ENCODE data around the gene FAM114A2.

Gene FAM114A2

DNA sequence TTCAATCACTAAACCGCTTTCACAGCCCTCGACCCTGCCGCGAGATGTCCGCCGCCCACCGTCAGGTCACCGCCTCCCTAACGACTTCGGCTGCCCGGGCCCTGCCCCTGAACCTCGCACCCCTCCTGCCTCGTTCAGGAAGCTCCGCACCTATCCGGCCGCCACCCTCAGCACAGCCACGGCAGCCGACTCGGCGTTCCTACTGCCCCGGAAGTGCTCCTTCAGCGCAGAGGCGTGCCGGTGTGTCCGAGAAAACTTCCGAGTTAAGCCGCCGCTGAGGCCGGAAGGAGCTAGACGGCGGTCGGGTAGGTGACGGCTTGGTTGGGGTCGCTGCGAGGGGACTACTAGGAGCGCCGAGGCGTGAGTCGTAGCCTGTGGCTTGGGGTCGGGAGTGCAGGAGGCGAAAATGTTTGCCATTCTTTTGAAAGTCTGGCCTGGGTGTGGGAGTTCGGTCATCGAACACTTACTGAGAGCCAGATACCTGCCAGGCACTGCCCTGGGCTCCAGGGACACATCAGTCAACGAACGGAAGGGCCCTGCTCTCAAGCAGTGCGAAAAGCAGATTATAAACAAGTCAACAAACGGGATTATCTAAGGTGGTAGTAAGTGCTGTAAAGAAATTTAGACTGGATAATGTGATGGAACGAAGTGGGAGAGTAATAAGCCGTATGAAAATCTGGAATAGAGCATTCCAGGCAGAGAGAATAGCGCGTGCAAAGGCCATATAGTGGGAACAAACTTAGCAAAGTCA is at the start of gene FAM114A2, which contains the start of gene MFAP3:
FAM114A2 (minus strand) TSS at position 204 of the 751 bp plus-strand sequence. CDS start 3,957 bp downstream, outside the sequence.
MFAP3 (plus strand) TSS at position 261 of the 751 bp plus-strand sequence. CDS start 10,756 bp downstream, outside the sequence.
- peak within 1 kb of the TSS; percentile 96 to 98 for H3K4me3 ChIP-seq (ENCODE audit: low read length in 2 of 2)
- peaks cover 7 to 8% of the 10 kb centered on the region in 2 donors for H3K4me1 ChIP-seq (ENCODE audit: control insufficient read depth in 2 of 2, insufficient read depth in 2 of 2, low read length in 2 of 2)
- no peaks in the 10 kb centered on the region for H3K27me3 ChIP-seq (ENCODE audit: control insufficient read depth in 2 of 2, insufficient read depth in 2 of 2, low read length in 2 of 2)
- peak within 1 kb of the TSS; percentile 89 to 93 for H3K9ac ChIP-seq (ENCODE audit: low read depth in 1 of 2, low read length in 2 of 2)
- H3K36me3 ChIP-seq (ENCODE audit: control insufficient read depth in 2 of 2, insufficient read depth in 2 of 2, low read length in 2 of 2): no peaks in the 10 kb centered on the region
- no peaks in the 10 kb centered on the region for H3K9me3 ChIP-seq (ENCODE audit: control insufficient read depth in 2 of 2, low read length in 2 of 2)
- H3K27ac ChIP-seq (ENCODE audit: low read depth in 2 of 2, low read length in 2 of 2): peak within 1 kb of the TSS; percentile 90 to 93

DNA sequence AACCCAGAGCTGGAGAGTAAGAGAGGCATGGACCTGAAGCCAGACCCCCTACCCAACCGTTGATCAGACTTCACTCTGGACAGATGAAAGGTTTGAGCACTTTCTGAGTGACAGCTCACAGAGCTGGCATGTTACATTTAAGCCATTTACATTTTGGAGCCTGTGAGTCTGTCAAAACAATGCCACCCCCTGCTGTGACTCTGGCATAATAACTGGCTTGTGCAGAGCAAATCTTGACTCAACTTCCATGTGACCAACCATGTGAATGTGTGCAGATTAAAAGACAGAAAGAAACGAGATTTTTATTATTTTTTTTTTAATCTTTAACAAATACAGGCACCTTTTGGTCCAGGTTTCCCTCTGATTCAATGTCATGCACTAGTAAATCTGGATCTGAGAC is 48.5 kb upstream of the FAM114A2 start:
- no peaks in the 10 kb centered on the region for H3K27me3 ChIP-seq (ENCODE audit: control insufficient read depth in 2 of 2, insufficient read depth in 2 of 2, low read length in 2 of 2)
- H3K27ac ChIP-seq (ENCODE audit: low read depth in 2 of 2, low read length in 2 of 2): no peak overlapping the region
- H3K9ac ChIP-seq (ENCODE audit: low read depth in 1 of 2, low read length in 2 of 2): no peak overlapping the region
- no peak overlapping the region for H3K4me3 ChIP-seq (ENCODE audit: low read length in 2 of 2)
- no peaks in the 10 kb centered on the region for H3K4me1 ChIP-seq (ENCODE audit: control insufficient read depth in 2 of 2, insufficient read depth in 2 of 2, low read length in 2 of 2)
- H3K9me3 ChIP-seq (ENCODE audit: control insufficient read depth in 2 of 2, low read length in 2 of 2): no peaks in the 10 kb centered on the region
- no peaks in the 10 kb centered on the region for H3K36me3 ChIP-seq (ENCODE audit: control insufficient read depth in 2 of 2, insufficient read depth in 2 of 2, low read length in 2 of 2)

DNA sequence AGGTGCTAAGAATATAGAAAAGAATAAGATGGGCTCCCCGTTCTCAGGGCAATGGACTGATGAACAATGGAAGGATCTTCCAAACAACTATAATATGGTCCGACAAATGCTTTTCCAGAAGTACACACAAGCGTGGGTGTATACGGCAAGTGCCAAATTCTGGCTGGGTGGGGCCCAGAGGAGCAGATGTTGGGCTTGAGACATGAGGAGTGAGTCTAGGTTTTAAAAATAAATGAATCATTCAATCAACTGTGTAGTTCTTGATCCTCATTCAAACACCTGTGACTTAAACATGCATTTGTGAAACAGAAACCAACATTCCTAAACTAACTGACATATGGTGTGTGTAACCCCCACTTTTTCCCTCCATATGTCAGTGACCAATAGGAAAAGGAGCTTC is 47.9 kb upstream of the FAM114A2 start:
- Histone ChIP-seq H3K9ac (ENCODE audit: low read depth in 1 of 2, low read length in 2 of 2) (no peak overlapping the region), H3K36me3 (ENCODE audit: control insufficient read depth in 2 of 2, insufficient read depth in 2 of 2, low read length in 2 of 2) (no peaks in the 10 kb centered on the region), H3K27ac (ENCODE audit: low read depth in 2 of 2, low read length in 2 of 2) (no peak overlapping the region), H3K27me3 (ENCODE audit: control insufficient read depth in 2 of 2, insufficient read depth in 2 of 2, low read length in 2 of 2) (no peaks in the 10 kb centered on the region), H3K4me1 (ENCODE audit: control insufficient read depth in 2 of 2, insufficient read depth in 2 of 2, low read length in 2 of 2) (no peaks in the 10 kb centered on the region), H3K9me3 (ENCODE audit: control insufficient read depth in 2 of 2, low read length in 2 of 2) (no peaks in the 10 kb centered on the region), H3K4me3 (ENCODE audit: low read length in 2 of 2) (no peak overlapping the region)

DNA sequence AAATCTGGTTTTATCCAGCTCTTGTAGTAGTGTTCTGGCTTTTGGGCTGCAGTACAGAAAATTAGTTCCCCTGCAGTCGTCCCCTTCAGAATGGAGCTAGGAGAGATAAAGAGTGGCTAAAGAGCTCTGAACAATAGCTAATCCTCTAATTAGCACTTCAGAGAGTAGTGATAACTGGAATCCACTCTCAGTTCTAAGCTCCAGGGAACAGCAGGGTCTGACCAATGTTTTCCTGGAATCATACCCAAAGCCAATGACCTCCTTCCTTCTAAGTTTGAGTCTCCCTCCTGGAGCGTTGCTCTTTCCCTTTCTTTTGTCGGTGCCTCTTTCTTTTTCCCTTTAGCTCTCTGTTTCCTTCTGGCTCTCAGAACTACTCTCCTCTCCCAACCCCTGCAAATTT is 47.4 kb upstream of the FAM114A2 start:
- Histone ChIP-seq H3K36me3 (ENCODE audit: control insufficient read depth in 2 of 2, insufficient read depth in 2 of 2, low read length in 2 of 2) (no peaks in the 10 kb centered on the region), H3K27ac (ENCODE audit: low read depth in 2 of 2, low read length in 2 of 2) (no peak overlapping the region)

DNA sequence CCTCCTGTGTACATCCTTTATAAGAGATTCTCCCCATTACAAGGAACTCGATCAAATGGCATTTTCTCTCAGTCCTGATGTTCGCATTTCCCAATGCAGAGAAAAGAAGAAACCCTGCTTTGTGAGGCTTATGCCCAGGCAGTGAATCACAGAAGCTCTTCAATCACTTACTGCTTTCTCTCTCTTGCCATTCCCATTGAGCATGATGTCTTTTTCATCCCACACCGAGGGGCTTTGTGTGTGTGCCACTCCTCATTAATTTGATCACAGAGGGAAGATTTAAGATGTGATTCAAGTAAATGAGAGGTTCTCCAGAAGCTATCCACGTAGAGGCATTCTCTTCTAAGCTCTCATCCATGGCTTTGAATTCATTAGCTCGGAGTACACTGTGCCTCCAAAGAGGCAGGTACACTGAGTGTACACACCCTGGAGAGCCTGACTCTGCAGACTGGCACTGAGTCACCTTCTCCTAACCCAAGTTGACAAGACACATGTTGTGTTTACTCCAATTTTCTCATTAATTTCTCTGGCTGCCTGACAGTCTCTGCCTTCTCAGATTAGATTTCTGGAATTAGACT is 45.4 kb upstream of the FAM114A2 start:
- no peaks in the 10 kb centered on the region for H3K27me3 ChIP-seq (ENCODE audit: control insufficient read depth in 2 of 2, insufficient read depth in 2 of 2, low read length in 2 of 2)

More for the DNA sequence above, 47.4 kb upstream of the FAM114A2 start:
- Histone ChIP-seq H3K9ac (ENCODE audit: low read depth in 1 of 2, low read length in 2 of 2) (no peak overlapping the region), H3K9me3 (ENCODE audit: control insufficient read depth in 2 of 2, low read length in 2 of 2) (no peaks in the 10 kb centered on the region), H3K4me3 (ENCODE audit: low read length in 2 of 2) (no peak overlapping the region), H3K4me1 (ENCODE audit: control insufficient read depth in 2 of 2, insufficient read depth in 2 of 2, low read length in 2 of 2) (no peaks in the 10 kb centered on the region), H3K27me3 (ENCODE audit: control insufficient read depth in 2 of 2, insufficient read depth in 2 of 2, low read length in 2 of 2) (no peaks in the 10 kb centered on the region)

DNA sequence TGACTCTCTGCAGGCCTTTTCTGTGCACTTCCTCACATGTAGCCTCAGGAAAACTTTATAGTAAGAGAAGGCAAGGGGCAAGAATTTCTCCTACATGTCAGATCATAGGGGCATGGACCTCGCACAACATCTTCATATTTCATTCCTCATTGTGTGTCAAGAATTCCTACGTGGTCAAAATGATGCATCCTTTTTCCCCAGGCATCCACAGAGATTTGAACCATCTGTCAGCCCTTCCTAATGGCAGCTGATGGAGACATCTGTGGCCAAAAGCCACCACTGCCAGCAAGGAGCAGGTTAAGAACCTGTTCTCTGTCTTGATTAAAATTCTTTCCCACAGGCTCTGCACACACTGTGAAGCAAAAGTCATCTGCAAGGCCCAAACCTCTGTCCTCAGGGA is 42.5 kb upstream of the FAM114A2 start:
- Histone ChIP-seq H3K4me1 (ENCODE audit: control insufficient read depth in 2 of 2, insufficient read depth in 2 of 2, low read length in 2 of 2) (no peaks in the 10 kb centered on the region), H3K9me3 (ENCODE audit: control insufficient read depth in 2 of 2, low read length in 2 of 2) (no peaks in the 10 kb centered on the region), H3K9ac (ENCODE audit: low read depth in 1 of 2, low read length in 2 of 2) (no peak overlapping the region)

More for the DNA sequence above, 45.4 kb upstream of the FAM114A2 start:
- Histone ChIP-seq H3K4me3 (ENCODE audit: low read length in 2 of 2) (no peak overlapping the region), H3K9me3 (ENCODE audit: control insufficient read depth in 2 of 2, low read length in 2 of 2) (no peaks in the 10 kb centered on the region), H3K4me1 (ENCODE audit: control insufficient read depth in 2 of 2, insufficient read depth in 2 of 2, low read length in 2 of 2) (no peaks in the 10 kb centered on the region), H3K27ac (ENCODE audit: low read depth in 2 of 2, low read length in 2 of 2) (no peak overlapping the region), H3K36me3 (ENCODE audit: control insufficient read depth in 2 of 2, insufficient read depth in 2 of 2, low read length in 2 of 2) (no peaks in the 10 kb centered on the region), H3K9ac (ENCODE audit: low read depth in 1 of 2, low read length in 2 of 2) (no peak overlapping the region)

DNA sequence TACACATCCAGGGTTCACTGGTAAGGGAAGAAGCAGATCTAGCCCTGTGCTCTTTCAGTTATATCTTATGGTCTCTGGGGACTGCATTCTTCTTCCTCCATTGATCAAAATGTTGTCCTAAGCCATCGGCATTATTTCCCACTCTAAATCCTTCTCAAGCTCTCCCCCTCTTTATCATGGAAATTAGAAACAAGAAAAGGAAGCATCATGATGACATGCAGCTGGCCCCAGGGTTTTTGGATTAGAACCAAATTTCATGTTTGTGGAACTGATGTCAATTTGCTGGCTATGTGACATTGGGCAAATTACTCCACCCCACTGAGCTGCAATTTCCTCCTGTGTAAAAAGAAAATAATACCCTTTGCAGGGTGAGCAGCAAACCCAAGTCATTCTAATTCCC is 39.6 kb upstream of the FAM114A2 start:
- no peak overlapping the region for H3K4me3 ChIP-seq (ENCODE audit: low read length in 2 of 2)
- H3K4me1 ChIP-seq (ENCODE audit: control insufficient read depth in 2 of 2, insufficient read depth in 2 of 2, low read length in 2 of 2): no peaks in the 10 kb centered on the region
- no peak overlapping the region for H3K27ac ChIP-seq (ENCODE audit: low read depth in 2 of 2, low read length in 2 of 2)
- H3K9ac ChIP-seq (ENCODE audit: low read depth in 1 of 2, low read length in 2 of 2): no peak overlapping the region
- H3K36me3 ChIP-seq (ENCODE audit: control insufficient read depth in 2 of 2, insufficient read depth in 2 of 2, low read length in 2 of 2): no peaks in the 10 kb centered on the region
- H3K27me3 ChIP-seq (ENCODE audit: control insufficient read depth in 2 of 2, insufficient read depth in 2 of 2, low read length in 2 of 2): no peaks in the 10 kb centered on the region
- H3K9me3 ChIP-seq (ENCODE audit: control insufficient read depth in 2 of 2, low read length in 2 of 2): no peaks in the 10 kb centered on the region

More for the DNA sequence above, 42.5 kb upstream of the FAM114A2 start:
- Histone ChIP-seq H3K36me3 (ENCODE audit: control insufficient read depth in 2 of 2, insufficient read depth in 2 of 2, low read length in 2 of 2) (no peaks in the 10 kb centered on the region), H3K27ac (ENCODE audit: low read depth in 2 of 2, low read length in 2 of 2) (no peak overlapping the region), H3K4me3 (ENCODE audit: low read length in 2 of 2) (no peak overlapping the region), H3K27me3 (ENCODE audit: control insufficient read depth in 2 of 2, insufficient read depth in 2 of 2, low read length in 2 of 2) (no peaks in the 10 kb centered on the region)

DNA sequence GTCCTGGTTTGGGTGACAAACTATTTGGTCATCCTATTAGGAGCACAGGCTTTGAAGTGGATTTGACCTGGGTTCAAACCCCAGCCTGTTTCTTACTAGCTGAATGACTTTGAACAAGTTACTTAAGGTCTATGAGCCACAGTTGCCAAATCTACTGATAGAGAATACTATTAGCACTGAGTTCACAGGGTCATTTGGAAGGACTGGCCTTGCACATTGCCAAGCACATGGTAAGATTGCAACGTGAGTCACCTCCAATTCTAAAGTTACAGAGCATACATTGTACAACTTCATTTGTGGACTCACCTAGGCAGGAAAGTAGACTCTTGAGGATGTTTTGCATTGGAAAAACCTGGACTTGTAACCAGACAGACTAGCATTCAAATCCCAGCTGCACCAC is 39.0 kb upstream of the FAM114A2 start:
- no peaks in the 10 kb centered on the region for H3K27me3 ChIP-seq (ENCODE audit: control insufficient read depth in 2 of 2, insufficient read depth in 2 of 2, low read length in 2 of 2)
- H3K9me3 ChIP-seq (ENCODE audit: control insufficient read depth in 2 of 2, low read length in 2 of 2): no peaks in the 10 kb centered on the region
- no peak overlapping the region for H3K9ac ChIP-seq (ENCODE audit: low read depth in 1 of 2, low read length in 2 of 2)
- no peak overlapping the region for H3K27ac ChIP-seq (ENCODE audit: low read depth in 2 of 2, low read length in 2 of 2)
- H3K36me3 ChIP-seq (ENCODE audit: control insufficient read depth in 2 of 2, insufficient read depth in 2 of 2, low read length in 2 of 2): no peaks in the 10 kb centered on the region
- no peak overlapping the region for H3K4me3 ChIP-seq (ENCODE audit: low read length in 2 of 2)
- no peaks in the 10 kb centered on the region for H3K4me1 ChIP-seq (ENCODE audit: control insufficient read depth in 2 of 2, insufficient read depth in 2 of 2, low read length in 2 of 2)

DNA sequence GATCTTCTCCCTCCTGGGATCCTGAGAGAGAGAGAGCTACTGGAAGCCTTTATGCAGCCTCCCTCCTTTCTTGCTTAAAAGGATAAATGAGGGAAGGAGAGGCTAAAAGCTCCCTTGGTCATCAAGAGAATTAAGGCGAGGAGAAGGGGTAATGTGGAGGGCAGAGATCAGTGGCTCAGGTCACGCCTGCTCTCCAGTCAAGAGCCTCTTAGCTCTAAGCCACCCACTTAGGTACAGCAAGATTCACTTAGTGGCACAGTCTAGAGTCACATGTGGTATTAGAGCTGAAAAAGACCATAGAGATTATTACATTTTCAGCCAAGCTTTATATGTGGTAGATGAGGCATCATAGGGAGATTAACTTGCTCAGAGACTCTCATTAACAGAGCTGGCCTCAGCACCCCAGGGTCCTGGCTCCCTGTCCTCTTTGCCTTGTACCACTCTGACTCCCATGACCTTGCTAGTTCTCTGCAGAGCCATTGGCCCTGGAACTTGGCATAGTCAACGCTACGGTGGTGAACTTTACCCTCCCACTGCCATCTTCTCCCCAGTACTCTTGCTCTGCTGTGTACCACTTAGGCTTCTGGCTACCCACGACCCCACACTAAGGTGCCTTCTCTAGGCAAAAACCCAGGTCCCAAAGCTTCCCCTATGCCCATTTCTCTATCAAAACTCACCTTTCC is 37.7 kb upstream of the FAM114A2 start:
- Histone ChIP-seq H3K4me1 (ENCODE audit: control insufficient read depth in 2 of 2, insufficient read depth in 2 of 2, low read length in 2 of 2) (no peaks in the 10 kb centered on the region), H3K27me3 (ENCODE audit: control insufficient read depth in 2 of 2, insufficient read depth in 2 of 2, low read length in 2 of 2) (no peaks in the 10 kb centered on the region), H3K27ac (ENCODE audit: low read depth in 2 of 2, low read length in 2 of 2) (no peak overlapping the region), H3K4me3 (ENCODE audit: low read length in 2 of 2) (no peak overlapping the region), H3K9me3 (ENCODE audit: control insufficient read depth in 2 of 2, low read length in 2 of 2) (no peaks in the 10 kb centered on the region), H3K36me3 (ENCODE audit: control insufficient read depth in 2 of 2, insufficient read depth in 2 of 2, low read length in 2 of 2) (no peaks in the 10 kb centered on the region), H3K9ac (ENCODE audit: low read depth in 1 of 2, low read length in 2 of 2) (no peak overlapping the region)
